Middle frontal gyrus (tissue), 1 donor: Measurements from ENCODE around the gene NPHS1.
"Not testable (repeated sequence)": the region's sequence is repeated elsewhere in the genome, so short reads cannot be mapped to it uniquely, and the experiment has no call there.

Source experiments
- DNase-seq: peaks from one replicate; pipeline ENCODE4 v3.0.0-alpha.2; 2015; ENCODE audit warnings: low spot score; ENCODE audit errors: extremely low spot score

Gene NPHS1

DNA sequence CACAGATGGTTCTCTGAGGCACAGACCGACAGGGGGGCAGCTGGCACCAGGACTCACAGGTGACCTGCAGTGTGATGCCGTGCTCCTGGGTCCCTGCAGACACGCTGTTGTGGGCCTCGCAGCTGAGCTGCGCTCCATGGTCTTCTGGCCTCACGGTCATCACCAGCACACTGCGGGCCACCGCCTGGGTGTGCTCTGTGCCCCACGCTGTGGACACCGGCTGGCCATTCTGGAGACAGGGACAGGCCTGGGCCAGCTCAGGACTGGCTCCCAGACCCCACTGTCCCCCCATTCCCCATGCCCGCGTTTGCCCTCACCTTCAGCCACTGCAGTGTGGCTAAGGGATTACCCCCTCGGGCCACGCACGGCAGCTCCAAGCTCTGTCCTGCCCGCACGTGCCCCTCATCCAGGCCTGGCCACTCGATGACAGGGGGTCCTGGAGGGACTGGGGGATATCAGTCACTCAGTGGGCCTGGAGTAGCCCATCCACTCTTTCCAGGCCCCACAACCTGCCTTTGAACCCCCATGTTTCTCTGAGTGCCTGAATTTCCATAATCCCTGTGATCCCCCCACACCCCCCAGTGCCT is 3.3 kb downstream of the NPHS1 start:
- no peak for DNase-seq

DNA sequence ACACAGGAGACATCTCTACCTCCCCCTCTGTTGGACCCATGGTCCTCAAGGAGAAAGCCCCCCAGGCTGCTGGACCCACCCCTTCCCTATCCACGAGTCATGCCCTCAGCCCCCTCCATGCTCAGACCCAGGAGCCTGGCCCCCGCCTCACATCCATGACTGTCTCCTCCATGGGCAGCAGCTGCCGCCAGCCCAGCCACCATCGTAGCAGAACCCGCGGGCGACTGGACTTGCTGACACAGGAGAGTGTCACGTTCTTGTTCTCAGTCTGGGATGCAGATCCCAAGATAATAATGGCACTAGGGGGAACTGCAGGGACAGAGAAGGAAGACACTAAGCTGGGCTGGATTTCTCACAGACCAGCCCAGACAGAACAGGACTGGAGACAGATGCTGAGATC is 3.8 kb downstream of the NPHS1 start:
- no peak for DNase-seq

DNA sequence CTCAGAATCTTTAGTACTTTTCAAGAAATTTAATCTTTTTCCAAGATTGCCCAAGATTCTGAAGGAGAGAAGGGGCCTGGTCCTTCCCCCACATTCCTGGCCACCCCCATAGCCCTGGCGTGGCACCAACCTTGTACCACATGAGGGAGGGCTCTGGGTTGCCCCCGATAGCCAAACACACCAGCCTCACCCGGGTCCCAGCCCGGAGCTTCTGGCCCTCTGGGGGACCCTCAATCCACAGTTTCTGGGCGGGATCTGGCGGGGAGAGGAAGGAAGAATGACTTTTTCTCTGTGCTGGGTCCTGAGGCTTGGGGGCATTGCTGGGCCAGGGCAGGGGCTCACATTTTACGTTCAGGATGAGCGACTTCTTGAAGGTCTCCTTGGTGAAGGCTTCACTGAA is 4.4 kb downstream of the NPHS1 start:
- DNase-seq = no peak

DNA sequence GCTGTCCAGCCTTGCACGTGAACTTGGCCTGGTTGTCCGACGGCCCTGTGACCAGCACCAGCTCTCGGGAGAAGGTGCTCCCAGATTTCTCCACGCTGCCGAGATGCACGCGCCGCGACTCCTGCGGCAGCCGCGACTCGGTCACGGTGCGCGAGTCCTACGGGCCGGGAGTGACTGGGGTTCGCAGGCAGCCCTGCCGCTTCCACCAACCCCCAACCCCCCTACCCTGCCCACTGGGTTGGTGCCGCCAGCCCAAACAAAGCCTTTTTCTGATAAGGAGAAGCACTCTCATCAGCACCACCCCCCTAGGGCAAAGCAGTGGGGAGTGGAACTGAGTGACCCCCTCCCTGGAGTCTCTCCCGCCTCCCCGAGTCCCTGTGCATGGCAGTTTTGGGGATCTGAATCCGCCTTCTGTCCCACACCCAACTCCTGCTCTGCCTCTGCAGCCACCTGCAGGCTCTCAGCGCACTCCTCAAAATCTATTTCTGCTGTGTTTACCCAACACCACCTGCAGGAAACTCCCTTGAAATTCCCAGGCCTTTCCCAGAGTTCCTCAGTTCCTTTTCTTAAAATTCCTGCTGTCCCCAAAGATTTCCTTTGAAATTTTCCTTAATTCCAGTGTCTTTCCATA is 6.2 kb downstream of the NPHS1 start:
- no peak for DNase-seq

DNA sequence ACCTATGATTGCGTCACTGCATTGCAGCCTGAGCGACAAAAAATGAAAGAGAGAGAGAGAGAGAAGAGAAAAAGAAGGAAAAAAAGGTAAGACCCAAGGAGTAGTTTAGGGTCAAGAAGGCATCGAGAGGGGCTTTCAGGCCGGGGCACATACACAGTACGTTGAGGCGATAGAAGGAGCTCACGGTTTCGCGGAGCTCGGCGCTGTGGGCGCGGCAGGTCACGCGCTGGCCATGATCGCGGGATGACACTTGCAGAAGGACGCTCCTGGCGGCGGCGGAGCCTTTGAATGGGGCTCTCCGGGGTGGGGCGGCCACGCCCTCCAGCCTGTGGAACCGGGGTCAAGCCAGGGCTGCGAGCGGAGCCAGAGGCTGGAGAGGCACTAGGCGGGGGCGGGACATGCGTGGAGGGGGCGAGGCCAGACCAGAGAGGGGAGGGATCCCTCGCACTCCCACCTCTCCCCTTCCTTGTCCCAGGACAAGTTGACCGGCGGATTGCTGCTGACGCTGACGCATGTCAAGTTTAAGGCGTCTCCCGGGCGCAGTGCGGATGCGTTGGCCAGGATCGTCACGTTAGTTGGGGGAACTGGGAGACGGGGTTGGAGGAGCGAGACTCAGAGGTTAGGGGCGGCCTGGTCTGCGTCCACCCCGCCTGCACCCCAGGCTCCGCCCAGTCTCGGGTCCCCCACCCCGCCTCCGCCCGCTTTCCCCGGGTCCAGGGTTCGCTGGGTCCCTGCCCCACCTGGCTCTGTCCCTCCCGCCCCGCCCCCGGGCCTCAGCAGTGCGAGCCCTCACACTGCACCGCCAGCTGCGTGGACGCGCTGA is 6.9 kb downstream of the NPHS1 start:
- no peak for DNase-seq

DNA sequence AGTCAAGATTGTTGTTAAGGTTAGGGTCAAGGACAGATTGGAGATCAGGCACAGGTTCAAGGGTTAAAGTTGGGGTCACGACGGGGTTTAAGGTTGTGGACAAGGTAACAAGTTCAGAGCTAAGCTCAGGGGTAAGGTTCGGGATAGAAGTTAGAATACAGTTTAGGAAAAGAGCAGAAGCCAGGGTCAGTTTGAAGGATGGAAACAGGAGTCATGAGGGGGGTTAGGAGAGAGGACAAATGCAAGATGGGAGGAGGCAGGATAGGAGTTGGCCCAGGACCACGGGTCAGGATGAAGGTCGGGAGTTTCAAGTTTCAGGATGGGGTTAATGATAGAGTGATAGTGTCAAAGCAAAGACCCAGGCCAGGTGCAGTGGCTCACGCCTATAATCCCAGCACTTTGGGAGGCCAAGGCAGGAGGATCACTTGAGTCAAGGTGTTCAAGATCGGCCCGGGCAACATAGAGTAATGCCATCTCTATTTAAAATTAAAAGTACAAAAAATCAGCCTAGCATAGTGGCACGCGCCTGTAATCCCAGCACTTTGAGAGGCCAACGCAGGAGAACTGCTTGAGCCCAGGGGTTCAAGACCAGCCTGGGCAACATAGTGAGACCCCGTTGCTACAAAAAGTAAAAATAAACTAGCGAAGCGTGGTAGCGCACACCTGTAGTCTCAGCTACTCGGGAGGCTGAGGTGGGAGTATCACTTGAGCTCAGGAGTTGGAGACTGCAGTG is 7.7 kb downstream of the NPHS1 start:
- no peak for DNase-seq

DNA sequence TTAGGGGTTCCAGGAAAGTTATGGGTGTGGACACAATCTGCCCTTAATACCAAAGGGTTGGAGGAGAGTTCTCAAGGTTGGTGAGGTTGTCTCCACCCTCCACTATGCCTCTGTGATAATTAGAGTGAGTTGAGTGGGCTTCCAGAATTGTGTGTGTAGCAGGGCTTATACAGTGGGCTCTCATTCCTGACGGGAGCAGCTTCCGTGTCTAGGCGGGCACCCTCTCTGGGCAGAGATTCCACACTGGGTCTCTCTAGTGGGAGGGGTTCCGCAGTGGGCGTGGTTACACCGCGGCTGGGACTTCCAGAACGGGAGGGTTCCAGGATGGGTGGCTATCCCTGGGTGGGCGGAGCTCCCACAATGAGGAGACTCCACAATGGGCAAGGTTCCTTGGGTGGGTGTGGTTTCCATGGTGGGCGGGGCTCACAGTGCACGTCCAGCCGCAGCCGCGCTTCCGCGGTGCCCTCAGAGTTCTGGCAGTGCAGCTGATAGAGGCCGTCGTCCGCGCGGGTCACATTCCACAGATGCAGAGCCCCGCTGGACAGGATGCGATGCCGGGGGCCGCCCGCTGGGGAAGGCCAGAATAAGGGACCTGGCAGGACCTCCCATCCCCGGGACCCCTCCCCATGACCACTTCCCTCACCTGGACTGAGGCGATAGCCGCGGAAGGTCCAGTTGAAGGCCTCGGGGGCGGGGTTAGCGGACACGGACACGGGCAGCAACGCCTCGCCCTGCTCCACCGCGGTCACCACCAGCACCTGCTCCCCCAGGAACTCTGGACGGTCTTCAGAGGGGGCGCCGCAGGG is 8.4 kb downstream of the NPHS1 start:
- no peak for DNase-seq

DNA sequence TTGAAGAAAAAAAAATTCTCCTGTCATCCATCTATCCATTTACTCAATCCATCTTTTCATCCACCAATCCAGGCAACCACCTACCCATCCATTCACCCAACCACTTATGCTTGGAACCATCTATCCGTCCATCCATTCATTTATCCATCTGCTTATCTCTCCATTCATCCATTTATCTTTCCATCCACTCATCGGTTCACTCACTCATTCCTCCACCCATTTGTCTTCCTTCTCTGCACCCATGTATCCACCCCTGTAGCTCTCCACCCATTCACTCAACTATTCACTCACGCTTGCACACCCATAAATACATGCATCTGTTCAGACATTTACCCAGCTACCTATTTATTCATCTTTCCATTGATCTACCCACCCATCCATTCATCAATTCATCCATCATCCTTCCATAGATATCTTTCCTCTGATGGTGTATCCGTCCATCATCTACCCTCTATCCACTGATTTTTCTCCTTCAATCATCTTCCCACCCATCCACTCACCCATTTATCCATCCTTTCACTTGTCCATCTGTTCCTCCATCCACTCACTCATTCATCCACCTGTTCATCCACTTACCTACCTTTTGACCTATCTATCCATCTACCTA is 9.5 kb downstream of the NPHS1 start:
- no peak for DNase-seq

DNA sequence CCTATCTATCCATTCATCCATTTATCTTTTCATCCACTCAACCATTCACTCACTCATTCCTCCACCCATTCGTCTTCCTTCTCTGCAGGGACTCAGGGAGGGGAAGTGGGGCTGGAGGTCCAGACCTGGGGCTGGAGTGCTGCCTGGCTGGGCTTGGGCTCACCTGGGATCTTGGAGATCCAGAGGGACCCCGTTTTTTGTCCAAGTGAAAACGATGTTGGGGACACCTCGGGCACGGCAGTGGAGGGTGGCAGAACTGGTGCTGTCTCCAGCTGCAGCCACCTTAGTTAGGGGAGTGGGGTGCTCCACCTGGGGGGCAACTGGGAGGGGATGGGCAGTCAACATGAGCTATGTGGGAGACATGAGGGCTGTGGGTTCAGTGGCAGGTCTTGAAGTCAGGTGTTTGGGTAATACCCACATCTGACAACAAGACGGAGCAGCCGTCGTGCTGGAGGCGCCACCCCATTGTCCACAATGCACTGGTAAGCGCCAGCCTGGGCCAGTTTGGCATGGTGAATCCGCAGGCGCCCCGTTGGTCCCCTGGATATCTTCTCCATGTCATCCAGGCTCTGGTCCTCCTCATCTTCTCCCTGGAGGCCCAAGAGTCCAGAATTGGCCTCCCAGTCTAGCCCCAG is 10.2 kb downstream of the NPHS1 start:
- no peak for DNase-seq

DNA sequence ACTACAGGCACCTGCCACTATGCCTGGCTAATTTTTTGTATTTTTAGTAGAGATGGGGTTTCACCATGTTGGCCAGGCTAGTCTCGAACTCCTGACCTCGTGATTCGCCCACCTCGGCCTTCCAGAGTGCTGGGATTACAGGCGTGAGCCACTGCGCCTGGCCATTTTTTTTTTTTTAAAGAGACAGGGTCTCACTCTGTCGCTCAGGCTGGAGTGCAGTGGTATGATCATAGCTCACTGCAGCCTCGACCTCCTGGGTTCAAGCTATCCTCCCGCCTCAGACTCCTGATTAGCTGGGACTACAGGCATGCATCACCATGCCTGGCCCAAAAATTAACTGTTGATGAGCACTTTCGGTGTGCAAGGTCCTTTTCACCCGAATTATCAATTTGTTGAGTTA is 16.2 kb downstream of the NPHS1 start:
- DNase-seq = not testable (repeated sequence)

DNA sequence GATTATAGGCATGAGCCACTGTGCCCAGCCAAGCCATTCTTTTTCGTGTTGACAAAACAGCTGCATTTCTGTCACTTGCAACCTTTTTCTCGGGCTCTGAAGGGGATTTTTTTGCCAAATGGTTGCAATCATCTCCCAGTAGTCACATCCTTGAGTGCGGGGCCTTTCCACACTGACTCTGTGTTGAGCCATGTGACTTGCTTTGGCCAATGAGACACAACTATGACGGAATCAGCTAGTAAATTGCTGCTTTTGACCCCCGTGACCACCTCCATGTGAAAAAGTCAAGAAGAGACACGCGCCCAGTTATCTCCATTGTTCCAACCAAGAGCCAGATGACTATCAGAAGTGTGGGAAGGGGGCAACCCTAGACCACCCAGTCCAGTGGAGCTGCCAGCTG is 18.3 kb downstream of the NPHS1 start:
- DNase-seq = no peak

DNA sequence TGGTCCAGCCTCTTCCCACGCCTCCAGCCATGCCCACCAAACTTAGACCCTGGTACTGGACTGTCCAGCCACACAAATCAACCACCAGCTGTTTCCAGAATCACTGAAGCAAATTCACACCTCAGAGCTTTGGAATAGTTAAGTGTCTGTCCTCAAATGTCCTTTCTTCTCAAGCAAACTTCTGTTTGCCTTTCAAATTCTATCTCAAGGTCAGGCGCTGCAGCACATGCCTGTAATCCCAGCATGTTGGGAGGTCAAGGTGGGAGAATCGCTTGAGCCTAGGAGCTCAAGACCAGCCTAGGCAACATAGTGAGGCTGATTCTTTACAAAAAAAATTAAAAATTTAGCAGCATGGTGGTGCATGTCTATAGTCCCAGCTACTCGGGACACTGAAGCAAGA is 20.2 kb downstream of the NPHS1 start:
- no peak for DNase-seq

DNA sequence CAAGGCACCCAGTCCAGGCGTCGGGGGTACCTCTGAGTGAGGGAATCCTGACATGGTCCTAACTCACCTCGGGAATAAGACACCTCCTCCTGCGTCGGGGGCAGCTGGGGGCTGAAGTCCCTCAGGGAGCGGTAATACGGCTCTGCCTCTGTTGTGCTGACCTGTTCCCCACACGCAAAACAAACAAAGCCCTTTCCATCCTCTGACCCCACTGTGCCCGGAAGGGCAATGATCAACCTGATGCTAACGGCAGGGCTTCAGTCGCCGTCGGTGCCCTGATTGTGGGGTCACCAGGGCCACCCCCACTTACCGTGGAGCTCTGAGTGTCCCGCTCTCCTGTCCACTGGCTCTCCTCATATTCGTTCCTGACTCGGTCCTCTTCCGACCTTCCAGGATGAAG is 21.3 kb downstream of the NPHS1 start:
- DNase-seq = no peak

DNA sequence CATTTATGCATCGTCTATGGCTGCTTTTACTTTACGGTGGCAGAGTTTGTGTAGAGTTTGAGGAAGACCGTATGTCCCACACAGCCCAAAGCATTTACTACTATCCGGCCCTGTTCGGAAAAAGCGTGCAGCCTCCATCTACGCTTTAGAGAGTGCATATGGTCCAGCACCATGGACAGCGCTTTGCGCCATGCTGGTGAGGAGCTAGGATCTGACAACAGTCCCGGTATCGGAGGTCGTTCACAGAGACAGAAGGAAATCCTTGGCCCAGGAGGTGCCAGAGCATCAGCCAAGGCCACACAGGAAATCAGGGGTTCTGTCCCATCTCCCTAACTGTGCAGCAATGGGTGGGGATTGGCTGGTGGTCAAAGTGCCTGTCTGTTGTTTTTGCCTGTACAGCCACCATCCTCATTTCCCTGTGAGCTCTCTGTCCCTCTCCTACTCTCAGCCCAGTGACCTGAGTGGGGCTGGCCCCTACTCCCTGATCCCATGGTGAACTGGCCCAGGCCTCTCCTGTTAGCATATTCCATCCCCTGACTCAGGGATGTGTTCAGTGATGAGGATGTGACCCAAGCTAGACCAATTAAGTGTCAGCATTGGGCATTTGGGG is 23.5 kb downstream of the NPHS1 start:
- DNase-seq = no peak

DNA sequence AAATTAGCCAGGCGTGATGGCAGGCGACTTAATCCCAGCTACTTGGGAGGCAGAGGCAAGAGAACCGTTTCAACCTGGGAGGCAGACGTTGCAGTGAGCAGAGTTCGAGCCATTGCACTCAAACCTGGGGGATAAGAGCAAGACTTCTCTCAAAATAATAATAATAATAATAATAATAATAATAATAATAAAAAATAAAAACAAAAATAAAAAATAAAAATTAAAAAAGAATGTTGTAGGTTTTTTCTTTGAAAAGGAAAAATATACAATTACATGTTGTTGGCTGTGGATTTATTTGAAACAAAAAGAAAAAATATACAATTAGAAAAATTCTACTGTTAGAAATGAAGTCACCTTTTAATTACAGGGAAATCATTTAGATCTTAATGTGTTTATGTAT is 28.2 kb downstream of the NPHS1 start:
- no peak for DNase-seq

DNA sequence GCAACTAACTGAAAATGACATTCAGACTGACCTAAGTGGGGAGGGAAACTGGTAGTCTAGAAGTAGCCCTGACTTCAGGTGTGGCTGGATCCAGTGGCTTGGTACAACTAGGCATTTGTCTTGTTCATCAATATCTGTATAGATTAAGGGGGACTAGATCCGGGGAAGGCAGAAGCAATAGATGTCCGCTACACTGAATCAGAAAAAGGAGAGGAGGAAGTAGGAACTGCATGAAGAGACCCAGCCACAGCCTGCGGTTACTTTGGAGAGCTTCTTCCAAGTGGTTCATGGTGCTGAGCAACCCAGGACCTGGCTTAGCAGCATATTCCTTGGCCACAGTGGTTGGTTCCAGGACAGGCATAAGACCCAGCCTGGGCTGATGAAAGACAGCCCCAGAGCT is 29.7 kb downstream of the NPHS1 start:
- DNase-seq = no peak

DNA sequence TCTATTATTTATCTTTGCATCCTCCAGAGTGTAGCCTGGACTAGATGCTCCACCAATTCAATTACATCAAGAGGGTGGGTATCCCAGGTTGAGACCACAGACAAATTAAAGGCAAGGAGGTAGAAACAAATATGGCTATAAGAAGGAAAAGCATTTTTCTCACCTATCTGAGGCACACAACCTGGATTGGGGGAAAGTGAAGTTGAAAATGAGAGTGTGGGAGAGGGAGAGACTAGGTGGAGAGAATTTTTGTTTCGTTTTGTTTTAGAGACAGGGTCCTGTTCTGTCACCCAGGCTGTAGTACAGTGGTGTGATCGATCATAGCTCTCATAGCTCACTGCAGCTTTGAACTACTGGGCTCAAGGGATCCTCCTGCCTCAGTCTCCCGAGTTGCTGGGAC is 33.9 kb downstream of the NPHS1 start:
- DNase-seq = no peak

DNA sequence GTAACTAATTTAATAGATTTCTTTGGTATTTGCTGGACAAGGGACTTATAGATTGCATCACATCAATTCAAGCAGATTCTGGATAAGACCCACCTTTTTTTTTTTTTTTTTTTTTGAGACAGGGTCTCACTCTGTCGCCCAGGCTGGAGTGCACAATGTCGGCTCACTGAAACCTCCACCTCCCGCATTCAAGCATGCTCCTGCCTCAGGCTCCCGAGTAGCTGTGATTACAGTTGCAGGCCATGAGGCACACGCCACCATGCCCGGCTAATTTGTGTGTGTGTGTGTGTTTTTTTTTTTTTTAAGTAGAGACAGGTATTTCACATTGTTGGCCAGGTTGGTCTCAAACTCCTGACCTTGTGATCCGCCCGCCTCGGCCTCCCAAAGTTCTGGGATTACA is 35.5 kb downstream of the NPHS1 start:
- no peak for DNase-seq

DNA sequence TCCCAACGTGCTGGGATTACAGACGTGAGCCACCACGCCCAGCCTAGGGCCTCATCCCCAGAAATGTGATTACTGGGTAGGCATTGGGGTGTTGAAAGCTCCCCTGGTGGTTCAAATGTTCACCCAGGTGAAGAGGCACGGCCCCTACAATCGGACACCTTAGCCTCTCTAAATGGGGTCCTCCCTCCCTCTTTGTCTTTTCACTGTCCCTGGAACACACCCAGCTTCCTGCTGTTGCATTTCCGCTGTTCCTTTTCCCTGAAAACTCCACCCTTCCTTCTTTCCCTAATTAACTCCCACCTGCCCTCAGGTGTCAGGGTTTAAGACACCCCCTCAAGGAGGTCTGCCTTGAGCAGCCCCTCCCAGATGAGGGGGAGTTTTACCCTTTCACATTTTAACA is 36.0 kb downstream of the NPHS1 start:
- no peak for DNase-seq
